NCI-H526 (cell line): ENCODE data around the gene SMIM15.
A peak's percentile ranks its signal among the peaks of the same experiment; 100 is the strongest.
"Not testable (repeated sequence)": the region's sequence is repeated elsewhere in the genome, so short reads cannot be mapped to it uniquely, and the experiment has no call there.

Experiments used
- DNase-seq, 2 experiments: peaks; one replicate each; lab custom pipeline; 2025; lab: John Stamatoyannopoulos, UW

The SMIM15 gene, protein sequence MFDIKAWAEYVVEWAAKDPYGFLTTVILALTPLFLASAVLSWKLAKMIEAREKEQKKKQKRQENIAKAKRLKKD

DNA sequence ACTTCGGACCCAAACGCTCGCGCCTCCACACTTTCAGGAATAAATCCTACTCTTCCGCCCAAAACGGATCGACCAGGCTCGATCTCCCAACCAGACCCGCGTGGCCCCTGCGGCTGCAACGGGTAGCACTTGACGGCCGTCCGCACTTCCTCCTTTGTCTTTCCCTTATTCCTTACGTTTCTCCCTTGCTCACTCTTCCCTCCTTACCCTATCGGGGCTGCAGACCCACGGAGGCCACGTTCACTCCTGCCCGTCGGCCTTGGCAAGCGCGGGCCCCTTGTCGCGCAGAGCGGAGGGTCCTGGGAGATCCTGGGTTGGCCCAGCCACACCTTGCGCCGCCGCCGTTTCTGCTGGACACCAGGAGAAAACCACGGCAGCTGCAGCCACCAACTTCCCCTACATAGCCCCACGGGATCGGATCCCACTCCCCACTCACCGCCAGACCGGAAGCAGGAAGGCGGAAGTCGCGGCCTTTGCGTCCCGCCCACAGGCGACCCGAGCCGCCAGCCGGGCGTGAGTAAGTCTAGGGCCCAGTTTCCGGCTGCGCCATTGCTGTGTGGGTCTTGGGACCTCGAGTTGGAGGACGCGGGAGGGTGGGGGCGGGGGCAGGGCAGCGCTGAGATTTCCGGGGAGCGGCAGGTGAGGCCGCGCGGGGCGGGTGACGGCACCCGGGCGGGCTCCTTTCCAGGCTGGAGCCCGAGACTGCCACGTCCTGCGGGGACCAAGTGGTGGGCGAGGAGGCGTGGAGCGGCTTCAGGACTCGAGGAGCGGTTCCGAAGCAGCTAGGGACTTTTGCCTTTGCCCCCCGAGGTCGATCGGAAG is at the start of gene SMIM15:
TSS of gene SMIM15 (minus strand) at position 459 of the 822 bp plus-strand sequence. CDS start 2,297 bp downstream, outside the sequence.
- peak; percentile 73 to 92 for DNase-seq

DNA sequence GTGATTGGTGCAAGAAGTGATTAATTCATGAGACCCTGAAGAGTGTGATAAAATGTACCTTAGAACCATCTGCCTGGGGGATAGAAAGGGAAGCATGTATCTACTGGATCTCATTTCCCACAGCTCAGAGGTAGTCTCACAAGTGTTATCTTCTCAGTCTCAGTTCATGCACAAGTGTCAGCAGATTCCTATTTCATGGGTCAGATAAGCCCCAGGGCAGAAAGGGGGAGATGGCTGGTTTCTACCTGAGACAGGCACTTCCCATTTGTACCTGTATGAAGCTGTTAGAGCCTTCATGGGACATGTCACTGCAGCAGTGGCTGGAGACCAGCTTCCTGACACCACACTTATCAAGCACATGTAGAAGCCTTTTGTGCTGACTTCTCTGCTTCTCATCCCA is 45.6 kb upstream of the SMIM15 start:
- no peak for DNase-seq

DNA sequence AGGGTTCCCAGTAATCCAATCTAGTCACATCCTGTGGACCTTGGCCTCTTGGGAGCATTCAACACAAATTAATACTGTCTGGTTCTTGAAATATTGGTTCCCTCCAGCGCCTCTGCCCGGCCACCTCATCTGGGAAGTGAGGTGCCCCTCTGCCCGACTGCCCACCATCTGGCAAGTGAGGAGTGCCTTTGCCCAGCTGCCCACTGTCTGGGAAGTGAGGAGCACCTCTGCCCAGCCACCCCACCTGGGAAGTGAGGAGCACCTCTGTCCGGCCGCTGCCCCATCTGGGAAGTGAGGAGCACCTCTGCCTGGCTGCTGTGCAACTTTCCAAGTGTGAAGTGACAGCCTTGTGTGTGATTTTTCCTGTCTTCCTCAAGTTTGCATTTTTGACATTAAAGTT is 42.7 kb upstream of the SMIM15 start:
- DNase-seq: no peak

DNA sequence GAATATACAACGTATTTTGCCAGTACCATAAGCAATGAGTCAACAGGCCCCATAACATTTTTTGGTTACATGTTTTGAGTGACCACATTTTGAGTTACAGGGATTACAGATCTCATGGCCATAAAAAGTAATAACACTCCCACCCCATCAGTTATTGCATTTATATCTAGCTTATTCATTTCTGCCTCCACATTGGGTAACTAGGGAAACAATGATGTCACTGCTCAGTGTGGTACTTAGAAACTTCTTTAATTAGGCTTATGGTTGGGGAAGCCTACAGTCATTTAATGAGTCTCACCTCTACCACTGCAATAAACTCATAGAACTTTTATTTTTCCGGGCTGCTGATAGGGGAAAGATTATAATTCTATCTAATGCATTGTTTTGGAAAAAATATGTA is 39.9 kb upstream of the SMIM15 start:
- no peak for DNase-seq

DNA sequence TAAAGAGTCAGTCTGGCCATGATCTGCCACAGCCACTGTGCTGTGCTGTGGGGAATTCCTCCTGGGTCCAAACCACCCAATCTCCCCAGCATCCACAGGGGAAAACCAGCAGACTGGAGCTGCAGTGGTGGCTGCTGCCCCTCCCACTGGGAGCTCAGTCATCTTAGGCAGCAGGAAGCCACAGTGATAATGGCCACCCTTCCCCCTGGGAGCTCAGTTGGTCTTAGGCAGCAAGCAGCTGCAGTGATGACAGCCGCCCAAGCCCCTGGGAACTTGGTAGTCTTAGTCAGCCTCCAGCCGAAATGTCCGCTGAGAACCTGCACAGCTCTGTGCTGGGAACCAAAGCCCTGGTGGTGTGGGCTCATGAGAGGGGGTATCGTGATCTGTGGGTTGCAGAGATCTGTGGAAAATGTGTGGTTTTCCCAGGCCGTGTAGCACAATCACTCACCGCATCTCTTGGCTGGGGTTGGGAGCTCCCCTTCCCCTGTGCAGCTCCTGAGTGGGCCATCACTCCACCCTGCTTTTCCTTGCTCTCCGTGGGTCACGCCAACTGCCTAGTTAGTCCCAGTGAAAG is 38.4 kb upstream of the SMIM15 start:
- no peak for DNase-seq

DNA sequence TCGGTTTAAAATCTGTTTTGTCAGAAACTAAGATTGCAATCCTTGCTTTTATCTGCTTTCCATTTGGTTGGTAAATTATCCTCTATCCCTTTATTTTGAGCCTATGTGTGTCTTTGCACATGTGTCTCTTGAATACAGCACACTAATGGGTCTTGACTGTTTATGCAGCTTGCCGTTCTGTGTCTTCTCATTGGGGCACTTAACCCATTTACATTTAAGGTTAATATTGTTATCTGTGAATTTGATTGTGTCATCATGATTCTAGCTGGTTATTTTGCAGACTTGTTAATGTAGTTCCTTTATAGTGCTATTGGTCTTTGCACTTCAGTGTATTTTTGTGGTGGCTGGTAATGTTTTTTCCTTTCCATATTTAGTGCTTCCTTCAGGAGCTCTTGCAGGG is 36.3 kb upstream of the SMIM15 start:
- no peak for DNase-seq

DNA sequence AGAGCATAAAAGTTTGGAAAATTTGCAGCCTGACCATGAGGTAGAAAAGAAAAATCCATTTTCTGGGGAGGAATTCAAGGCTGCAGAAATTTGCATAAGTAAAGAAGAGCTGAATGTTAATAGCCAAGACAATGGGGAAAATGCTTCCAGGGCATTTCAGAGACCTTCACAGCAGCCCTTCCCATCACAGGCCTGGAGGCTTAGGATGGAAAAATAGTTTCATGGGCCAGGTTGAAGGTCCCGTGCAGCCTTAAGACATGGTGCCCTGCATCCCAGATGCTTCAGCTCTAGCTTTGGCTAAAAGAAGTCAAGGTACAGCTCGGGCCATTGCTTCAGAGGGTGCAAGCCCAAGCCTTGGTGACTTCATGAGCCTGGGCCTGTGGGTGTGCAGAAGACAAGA is 25.6 kb upstream of the SMIM15 start:
- not testable (repeated sequence) for DNase-seq

DNA sequence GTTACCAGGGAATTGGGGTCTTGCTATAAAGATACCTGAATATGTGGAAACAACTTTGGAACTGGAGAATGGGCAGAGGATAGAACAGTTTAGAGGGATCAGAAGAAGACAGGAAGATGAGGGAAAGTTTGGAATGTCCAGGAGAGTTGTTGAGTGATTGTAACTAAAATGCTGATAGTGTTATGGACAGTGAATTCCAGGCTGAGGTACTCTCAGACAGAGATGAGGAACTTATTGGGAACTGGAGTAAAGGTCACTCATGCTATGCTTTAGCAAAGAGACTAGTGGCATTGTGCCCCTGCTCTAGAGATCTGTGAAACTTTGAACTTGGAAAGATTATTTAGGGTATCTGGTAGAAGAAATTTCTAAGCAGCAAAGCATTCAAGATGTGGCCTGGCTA is 25.1 kb upstream of the SMIM15 start:
- not testable (repeated sequence) for DNase-seq

DNA sequence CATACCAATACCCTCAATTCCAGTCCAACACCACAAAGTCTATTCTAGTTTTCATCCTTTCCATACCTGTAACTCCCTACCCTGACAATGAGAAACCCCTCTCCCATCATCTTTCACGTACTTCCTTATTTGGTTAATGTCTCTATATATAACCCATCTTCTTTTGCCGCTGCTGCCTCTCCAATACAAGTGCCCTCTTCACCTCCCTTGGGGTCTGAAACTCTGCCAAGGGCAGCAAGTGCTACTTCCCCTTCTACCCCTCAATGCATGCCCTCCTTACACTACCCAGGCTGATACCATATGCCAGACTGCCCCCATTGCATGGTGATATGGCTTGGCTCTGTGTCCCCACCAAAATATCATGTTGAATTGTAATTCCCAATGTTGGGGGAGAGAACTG is 24.4 kb upstream of the SMIM15 start:
- no peak for DNase-seq

DNA sequence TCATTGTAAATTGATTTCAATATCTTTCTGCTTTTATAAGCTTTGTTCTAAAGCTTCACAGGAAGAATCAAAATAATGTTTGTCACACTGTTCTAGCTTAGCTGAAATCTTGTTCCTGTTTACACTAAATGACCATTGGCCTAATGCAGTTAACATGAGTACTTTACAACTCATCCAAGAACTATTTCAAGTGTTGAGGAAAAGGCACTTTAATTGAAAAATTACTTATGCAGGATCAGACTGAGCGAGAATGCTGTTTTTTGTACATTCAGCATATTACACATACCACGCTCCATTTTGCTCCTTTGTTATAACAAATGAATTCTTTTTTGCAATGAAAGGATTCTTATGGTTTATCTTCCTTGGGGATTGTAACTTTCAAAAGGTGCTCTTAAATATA is 22.4 kb upstream of the SMIM15 start:
- no peak for DNase-seq

DNA sequence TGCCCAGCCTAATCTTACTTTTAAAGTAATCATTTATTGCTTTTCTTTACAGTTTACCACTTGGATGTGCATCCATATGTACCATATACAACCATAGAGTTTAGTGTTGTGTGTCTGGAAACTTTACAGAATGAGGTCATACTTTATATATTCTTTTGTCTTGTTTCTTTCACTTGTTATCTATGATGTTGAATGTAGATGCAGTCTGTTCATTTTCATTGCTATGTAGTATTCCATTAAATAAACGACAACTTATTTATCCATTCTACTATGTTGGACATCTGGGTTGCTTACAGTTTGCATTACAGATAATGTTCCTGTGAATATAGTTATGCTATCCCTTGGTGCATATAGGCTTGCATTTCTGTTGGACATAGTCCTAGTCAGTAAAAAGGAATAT is 21.3 kb upstream of the SMIM15 start:
- DNase-seq: no peak

DNA sequence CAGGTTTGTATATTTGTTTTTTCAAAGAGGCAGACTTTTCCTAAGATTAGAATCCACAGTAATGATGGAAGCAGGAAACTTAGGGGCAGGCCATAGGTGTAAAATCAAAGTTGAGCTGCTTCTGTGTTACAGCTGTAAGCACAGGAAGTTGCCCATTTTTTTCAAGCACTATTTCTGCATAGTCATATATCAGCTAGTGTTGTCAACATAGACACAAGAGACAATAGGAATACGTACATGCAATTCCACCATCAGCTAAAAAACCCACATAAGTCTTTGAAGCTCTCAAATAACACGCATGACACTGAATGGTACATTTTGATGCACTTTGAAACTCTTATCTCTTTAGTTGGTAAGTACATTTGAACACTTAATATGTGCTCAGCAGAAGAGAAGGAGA is 20.2 kb upstream of the SMIM15 start:
- DNase-seq: no peak

DNA sequence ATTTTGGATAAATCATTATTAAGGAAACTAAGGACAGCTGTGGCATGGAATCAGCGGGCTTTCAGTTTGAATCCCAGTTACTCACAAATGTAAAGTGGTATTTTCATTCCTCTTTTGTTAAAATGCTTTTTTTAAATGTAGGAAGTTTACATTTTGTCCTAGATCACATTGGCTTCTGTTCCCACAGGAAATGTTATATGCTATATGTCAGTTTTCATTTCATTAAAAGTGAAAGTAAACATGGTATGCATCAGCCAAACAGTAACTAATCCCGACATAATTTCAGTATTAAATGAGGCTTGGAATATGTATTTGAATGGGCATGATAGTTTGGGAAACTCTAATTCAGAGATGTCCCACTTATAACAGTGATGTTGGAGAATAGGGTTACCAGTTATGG is 18.6 kb upstream of the SMIM15 start:
- no peak for DNase-seq

DNA sequence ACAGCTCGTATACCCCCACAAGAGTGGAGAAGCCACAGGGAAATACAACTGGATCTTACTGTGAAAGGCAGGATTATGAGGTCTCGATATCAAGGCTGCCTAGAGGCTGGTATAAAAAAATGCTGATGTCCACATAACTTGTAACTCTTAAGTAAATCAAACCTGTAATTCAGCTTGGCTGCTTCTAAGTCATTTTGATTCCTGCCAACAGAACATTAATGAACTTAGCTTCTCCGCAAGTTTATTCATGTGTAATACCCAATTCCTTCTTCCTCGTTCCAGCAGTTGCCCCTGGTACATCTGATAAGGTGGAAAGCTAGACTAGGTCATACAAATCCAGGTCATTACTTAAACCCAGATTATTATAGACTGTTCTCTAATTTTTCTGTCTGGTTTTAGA is 16.4 kb upstream of the SMIM15 start:
- no peak for DNase-seq

DNA sequence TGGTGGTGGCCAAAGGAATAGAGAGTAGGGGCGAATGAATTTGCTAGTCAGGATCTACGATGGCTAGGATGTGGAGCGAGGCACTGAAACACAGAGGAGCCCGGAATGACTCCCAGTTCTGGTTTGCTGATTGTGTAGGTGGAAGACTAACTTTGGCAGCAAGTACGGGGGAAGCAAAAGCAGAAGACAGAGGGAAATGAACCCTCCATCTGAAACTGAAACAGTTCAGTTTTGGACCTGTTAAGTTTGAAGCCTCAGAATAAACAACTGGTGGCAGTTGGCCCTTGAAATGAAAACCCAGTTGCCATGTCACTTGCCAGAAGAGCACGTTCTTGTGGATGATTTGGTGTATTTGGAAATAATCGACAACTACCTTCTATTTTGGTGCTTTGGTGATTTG is 15.4 kb upstream of the SMIM15 start:
- no peak for DNase-seq

DNA sequence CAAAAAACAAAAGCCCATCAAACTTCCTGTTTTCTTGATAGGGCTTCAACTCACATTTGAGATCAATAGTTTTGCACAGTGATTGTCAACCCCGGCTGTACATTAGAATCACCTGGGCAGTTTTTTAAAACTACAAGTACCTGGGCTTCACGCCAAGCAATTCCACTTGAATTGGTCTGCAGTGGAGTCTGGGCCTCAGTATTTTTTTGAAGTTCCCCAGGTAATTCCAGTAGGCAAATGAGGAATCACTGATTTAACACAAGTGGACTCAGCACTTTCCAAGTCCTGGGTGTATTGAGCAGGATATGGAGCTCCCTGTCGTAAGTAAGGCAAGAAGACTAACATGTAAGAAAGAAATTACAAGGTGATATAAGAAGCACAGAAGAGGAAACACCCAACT is 14.8 kb upstream of the SMIM15 start:
- no peak for DNase-seq

DNA sequence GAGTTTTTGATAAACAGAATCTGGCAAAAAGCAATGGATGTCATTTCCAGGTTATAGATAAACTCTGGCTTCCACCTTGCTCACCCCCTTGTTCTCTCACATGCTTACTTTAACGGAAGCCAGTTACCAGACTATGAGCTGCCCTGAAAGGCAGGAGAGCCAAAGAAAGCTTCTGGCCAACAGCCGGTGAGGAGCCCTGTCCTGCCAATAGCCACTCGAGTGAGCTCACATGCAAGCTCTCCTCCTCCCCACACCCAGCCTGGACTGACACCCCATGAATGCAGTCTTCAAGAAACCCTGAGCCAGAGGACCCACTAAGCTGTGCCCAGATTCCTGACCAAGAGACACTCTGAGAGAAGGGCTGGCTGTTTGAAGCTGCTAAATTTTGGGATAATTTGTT is 14.4 kb upstream of the SMIM15 start:
- DNase-seq: no peak

DNA sequence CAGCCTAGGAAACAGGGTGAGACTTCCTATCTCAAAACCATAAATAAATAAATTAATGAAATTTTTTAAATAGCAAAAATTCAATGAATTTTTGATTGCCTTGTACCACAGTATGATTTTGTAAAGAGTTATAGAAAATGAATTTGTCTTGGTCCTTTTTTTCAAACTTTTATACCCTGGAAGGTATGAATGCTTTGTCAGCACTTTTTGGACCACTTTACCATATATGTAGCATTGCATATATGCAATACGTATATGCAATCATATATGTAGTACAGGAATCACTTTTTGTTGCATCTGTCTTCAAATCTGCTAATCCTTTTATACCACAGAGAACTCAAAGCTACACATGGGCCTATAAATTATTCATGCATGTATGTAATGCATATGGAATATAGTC is 9.2 kb upstream of the SMIM15 start:
- DNase-seq: no peak

DNA sequence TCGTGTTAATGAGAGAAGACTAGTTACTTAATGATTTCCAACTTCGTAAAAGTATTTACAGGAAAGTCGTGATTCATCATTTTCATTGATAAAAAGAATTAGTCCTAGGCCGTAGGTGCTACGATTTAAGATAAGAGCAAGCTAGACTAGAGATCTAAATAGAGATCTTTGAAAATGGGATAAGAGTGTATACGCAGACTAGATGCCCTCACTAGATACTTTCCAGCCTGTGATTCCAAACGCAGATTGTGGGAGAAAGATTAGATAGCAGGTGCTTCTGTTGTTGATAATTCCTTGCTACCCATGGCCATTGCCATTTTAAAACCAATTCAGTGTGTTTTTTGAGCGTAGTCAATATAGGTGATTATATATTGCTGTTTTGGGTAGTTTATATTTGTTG is 6.7 kb upstream of the SMIM15 start:
- no peak for DNase-seq

DNA sequence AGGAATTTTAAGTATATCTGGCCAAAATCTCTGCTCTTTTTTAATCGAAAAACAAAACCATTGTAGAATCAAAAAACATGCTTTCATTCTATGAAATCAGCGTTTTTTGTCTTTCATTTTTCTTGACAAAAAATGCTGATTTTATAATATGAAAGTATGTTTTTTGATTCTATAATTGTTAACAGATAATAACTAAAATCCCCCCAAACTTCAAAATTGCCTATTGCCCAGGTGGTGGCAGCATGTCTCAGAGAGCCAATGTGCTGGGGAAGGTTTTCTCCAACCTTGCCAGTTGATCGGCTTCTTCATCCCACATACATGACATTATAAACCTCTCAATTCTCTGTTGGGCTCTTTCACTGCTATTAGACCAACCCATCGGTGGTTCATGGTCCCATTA is 5.1 kb upstream of the SMIM15 start:
- DNase-seq: peak in 1 of 2 experiments; percentile 31

DNA sequence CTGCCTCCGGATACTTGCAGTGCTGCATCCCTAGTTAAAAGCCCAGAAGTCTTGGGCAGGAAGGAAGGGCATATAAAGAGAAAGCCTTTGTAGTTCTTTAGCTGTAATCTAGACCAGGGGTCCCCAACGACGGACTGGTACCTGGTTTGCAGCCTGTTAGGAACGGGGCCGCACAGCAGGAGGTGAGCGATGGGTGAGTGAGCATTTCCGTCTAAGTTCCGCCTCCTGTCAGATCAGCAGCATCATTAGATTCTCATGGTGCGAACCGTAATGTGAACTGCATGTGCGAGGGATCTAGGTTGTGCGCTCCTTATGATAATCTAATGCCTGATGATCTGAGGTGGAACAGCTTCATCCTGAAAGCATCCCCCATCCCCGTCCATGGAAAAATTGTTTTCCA is 1.6 kb upstream of the SMIM15 start:
- DNase-seq: no peak

DNA sequence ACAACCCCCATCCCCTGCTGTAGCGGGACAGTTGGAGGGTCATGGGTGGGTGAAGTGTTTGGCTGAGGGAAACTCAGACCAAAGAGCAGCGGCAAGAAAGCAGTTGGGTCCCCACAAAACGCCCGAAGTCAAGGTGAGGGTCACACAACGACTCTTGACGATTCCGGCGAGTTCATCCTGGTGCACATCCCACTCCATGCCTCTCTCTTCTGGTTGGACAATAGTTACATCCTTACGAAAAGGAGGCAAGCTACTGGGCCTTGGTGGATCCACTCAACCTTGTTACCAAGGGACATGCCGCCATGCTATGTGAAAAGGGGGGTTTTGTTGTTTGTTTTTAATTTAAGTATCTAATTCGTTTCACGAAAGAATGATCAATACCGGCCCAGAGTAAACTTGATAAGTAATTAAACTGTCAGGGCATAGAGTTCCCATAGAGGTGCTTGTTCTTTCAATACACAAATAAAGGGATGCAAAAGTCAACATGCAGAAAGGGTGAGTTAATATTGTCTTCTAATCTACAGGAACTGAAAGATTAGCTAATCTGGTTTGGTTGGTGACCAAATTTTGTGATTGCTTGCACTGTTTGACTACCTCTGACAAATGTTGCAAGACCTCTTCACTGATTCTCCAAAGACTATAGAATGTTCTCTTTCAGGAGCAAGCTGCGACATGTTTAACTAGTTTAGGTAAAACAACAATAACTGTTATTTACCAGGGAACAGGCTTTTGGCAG is 732 bp upstream of the SMIM15 start:
- peak; percentile 25 to 65 for DNase-seq

DNA sequence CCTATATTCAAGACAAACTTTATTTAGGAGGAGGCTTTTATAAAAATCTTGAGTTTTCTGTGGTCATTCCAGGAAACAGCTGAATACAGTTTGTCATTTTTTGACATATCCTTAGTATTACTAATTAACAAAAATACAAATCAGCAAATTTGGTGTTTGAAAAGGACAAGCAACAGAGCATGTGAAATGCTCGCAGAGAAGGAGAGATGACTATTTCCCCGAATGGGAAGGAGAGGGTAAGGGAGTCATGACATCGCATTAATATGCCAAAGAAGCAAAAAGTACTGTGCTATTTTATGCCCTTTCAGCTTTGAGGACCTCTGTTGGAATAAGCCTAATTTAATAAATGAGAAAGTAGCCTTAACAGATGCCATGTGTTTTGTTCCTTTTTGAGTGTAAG is 1.8 kb downstream of the SMIM15 start:
- DNase-seq: no peak
